CD14-positive monocyte (primary cell): ENCODE results near the gene TTC28. TPM values are rescaled to one million over a fixed set of nuclear protein-coding genes. Genes with fewer than 3 reads are reported as not detected.

Source experiments
- DNase-seq, 3 donors: peaks; one replicate each; pipeline ENCODE4 v3.0.0-alpha.2; 2011 to 2022
- H2AFZ ChIP-seq: 2 replicates; pipeline ENCODE4 v1.6.0; 2012; ENCODE audit warnings: mild to moderate bottlenecking, low read depth, low read length, inconsistent platforms; ENCODE audit not compliant: insufficient read depth, poor library complexity, severe bottlenecking
- H3K27ac ChIP-seq, 2 donors: 1 replicate in 1 of 2; 2 replicates in 1 of 2; pipeline ENCODE4 v1.5.1; 2012 to 2013; ENCODE audit warnings: low read length in 2 of 2, control low read depth in 1 of 2, inconsistent platforms in 1 of 2, low read depth in 1 of 2, mild to moderate bottlenecking in 1 of 2
- H3K27me3 ChIP-seq, 2 donors: one replicate each; pipeline versions ENCODE4 v1.6.0 to v1.6.1; 2011 to 2013; ENCODE audit warnings: low read length in 2 of 2; ENCODE audit not compliant: control insufficient read depth in 2 of 2, insufficient read depth in 2 of 2
- H3K36me3 ChIP-seq, 2 donors: replicated peaks in 1 of 2; 1 replicate in 1 of 2; 2 replicates in 1 of 2; pipeline versions ENCODE4 v1.5.1 to v1.6.1; 2012 to 2013; ENCODE audit warnings: low read length in 2 of 2, control low read depth in 1 of 2, inconsistent platforms in 1 of 2, mild to moderate bottlenecking in 1 of 2; ENCODE audit not compliant: insufficient read depth in 2 of 2, control insufficient read depth in 1 of 2
- H3K4me1 ChIP-seq, 2 donors: 1 replicate in 1 of 2; 2 replicates in 1 of 2; pipeline versions ENCODE4 v1.5.1 to v1.6.1; 2012 to 2013; ENCODE audit warnings: low read length in 2 of 2, control low read depth in 1 of 2, inconsistent platforms in 1 of 2, mild to moderate bottlenecking in 1 of 2, moderate library complexity in 1 of 2; ENCODE audit not compliant: insufficient read depth in 2 of 2, control insufficient read depth in 1 of 2
- H3K4me2 ChIP-seq: replicated peaks from 2 replicates; pipeline ENCODE3; 2012; ENCODE audit warnings: low read length, moderate library complexity, mild to moderate bottlenecking; ENCODE audit not compliant: poor library complexity, severe bottlenecking; ENCODE audit errors: extremely low read depth
- H3K4me3 ChIP-seq, 3 experiments: fragments of 200-600 bp in 1 of 3; sonication (generic) in 1 of 3; replicated peaks in 1 of 3; 1 replicate in 2 of 3; 2 replicates in 1 of 3; pipeline ENCODE4 v1.5.1; 2011 to 2013; ENCODE audit warnings: low read length in 3 of 3, mild to moderate bottlenecking in 3 of 3, control low read depth in 2 of 3, low read depth in 2 of 3, inconsistent platforms in 1 of 3, moderate library complexity in 1 of 3
- H3K79me2 ChIP-seq: 2 replicates; pipeline ENCODE4 v1.6.0; 2012; ENCODE audit warnings: mild to moderate bottlenecking, control low read depth, inconsistent platforms, low read length, moderate library complexity; ENCODE audit not compliant: insufficient read depth
- H3K9ac ChIP-seq: 2 replicates; pipeline ENCODE4 v1.6.0; 2017; ENCODE audit warnings: low read length, mild to moderate bottlenecking; ENCODE audit not compliant: insufficient read depth, poor library complexity, severe bottlenecking
- H3K9me3 ChIP-seq, 2 donors: replicated peaks in 1 of 2; 1 replicate in 1 of 2; 2 replicates in 1 of 2; pipeline versions ENCODE4 v1.5.1 to v1.6.1; 2012 to 2013; ENCODE audit warnings: low read length in 2 of 2, control low read depth in 1 of 2; ENCODE audit not compliant: control insufficient read depth in 1 of 2, insufficient read depth in 1 of 2
- H4K20me1 ChIP-seq: 2 replicates; pipeline ENCODE4 v1.6.0; 2012; ENCODE audit warnings: mild to moderate bottlenecking, low read length, control low read depth, moderate library complexity; ENCODE audit not compliant: insufficient read depth
- H3K27ac Mint-ChIP-seq, 7 donors: one replicate each; pipeline ENCODE4 v1.8.0; 2020; ENCODE audit warnings: mild to moderate bottlenecking in 7 of 7, mixed read lengths in 7 of 7, moderate library complexity in 6 of 7, inconsistent platforms in 2 of 7
- H3K27me3 Mint-ChIP-seq, 3 donors: one replicate each; pipeline ENCODE4 v1.8.0; 2021 to 2022; ENCODE audit warnings: low read depth in 3 of 3, mild to moderate bottlenecking in 3 of 3, mixed read lengths in 3 of 3, moderate library complexity in 3 of 3, inconsistent platforms in 1 of 3
- H3K36me3 Mint-ChIP-seq, 2 donors: one replicate each; pipeline ENCODE4 v1.8.0; 2020; ENCODE audit warnings: mixed read lengths in 2 of 2, inconsistent platforms in 1 of 2, mild to moderate bottlenecking in 1 of 2
- H3K4me1 Mint-ChIP-seq: one replicate; pipeline ENCODE4 v1.8.0; 2020; ENCODE audit warnings: mild to moderate bottlenecking, mixed read lengths
- H3K4me3 Mint-ChIP-seq, 2 donors: one replicate each; pipeline ENCODE4 v1.8.0; 2020; ENCODE audit warnings: mild to moderate bottlenecking in 2 of 2, mixed read lengths in 2 of 2, moderate library complexity in 1 of 2
- H3K9me3 Mint-ChIP-seq, 7 donors: one replicate each; pipeline ENCODE4 v1.8.0; 2020 to 2022; ENCODE audit warnings: mixed read lengths in 7 of 7, mild to moderate bottlenecking in 6 of 7, moderate library complexity in 6 of 7, inconsistent platforms in 2 of 7
- WGBS: methylation state at CpG from one replicate; pipeline ENCODE4 v1.1.5; 2013; ENCODE audit warnings: missing lambda C conversion rate; ENCODE audit not compliant: insufficient coverage; 5-methylcytosine and 5-hydroxymethylcytosine counted together
- intact Hi-C, 2 donors: fragments of 100-400 bp; cut with micrococcal nuclease; formaldehyde crosslinking; loops; one replicate each; pipeline versions ENCODE4 v1.15.0 to v1.15.1; 2023
- polyA plus RNA-seq, 3 donors: library from polyadenylated mRNA; depleted of rRNA in 1 of 3; unstranded in 2 of 3; stranded (reverse) in 1 of 3; fragments of 300-500 nt in 2 of 3; fragments of >200 nt in 1 of 3; fragmentation: Illumina TruSeq in 2 of 3; gene quantifications; 1 replicate in 2 of 3; 2 replicates in 1 of 3; pipeline ENCODE4 v1.2.3, GENCODE V29; 2012 to 2021
- TF ChIP-seq, protein P1 (sequence below): fragments of 200-600 bp; IDR thresholded peaks from one replicate; pipeline ENCODE4 v1.8.0; 2022; ENCODE audit warnings: antibody characterized with exemption, mild to moderate bottlenecking

Gene TTC28
- polyA plus RNA-seq, 3 donors: 0.24 to 0.61 TPM; not detected in 1

DNA sequence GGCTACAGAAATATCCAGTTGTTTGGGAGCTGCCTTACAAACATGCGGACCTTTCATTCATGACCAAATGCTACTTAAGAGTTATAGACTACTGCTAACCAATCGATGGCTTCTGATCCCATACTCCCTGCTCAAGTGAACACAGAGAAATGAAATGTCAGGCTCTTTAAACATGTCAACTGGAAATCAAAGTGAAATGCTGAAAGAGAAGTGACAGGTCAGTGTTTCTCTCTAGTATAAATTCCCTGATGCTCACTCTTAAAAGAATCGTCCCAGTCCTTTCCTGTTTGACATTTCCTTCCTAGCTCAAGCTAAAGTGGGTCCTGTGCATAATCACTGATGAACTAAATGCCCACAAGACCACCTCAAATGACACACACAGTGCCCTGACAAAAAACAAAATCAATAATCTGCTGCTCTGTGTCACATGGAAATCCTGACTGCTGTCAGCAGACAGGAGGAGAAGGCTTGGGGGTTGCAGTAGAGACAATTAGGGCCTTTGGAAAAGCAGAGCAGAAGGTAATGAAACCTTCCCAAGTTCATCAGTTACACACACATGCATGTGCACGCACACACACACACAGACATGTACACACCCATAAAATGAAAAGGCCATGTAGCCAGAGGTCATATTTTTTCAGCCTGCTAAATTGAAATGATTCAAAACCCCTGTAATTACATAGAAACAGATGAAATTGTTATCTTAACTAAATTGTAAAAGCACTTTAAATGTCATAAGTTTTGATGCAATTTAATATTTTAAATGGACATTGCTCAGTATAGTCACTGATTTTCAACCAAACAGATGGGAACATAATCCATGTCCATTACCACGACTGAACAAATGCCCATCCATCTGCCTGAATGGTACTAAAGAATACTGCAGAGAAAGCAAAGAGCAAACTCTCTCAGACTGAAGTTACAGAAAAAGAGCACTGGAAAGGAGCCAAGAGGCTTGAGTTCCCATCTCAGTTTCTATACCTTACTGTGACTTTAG, 330.7 kb downstream of the TTC28 start:
- H3K27me3 Mint-ChIP-seq: peaks cover 0 to 2% (median 2%) of the 10 kb centered on the region in 3 donors
- Histone ChIP-seq H3K9ac (no peak overlapping the region), H4K20me1 (no peaks in the 10 kb centered on the region), H3K27me3 (no peaks in the 10 kb centered on the region), H3K9me3 (no peaks in the 10 kb centered on the region), H3K4me3 (no peak overlapping the region), H3K4me1 (no peaks in the 10 kb centered on the region), H3K27ac (no peak overlapping the region), H3K79me2 (no peaks in the 10 kb centered on the region), H3K4me2 (no peak overlapping the region), H3K36me3 (no peaks in the 10 kb centered on the region), H2AFZ (no peak overlapping the region)
- TF ChIP-seq, protein P1, sequence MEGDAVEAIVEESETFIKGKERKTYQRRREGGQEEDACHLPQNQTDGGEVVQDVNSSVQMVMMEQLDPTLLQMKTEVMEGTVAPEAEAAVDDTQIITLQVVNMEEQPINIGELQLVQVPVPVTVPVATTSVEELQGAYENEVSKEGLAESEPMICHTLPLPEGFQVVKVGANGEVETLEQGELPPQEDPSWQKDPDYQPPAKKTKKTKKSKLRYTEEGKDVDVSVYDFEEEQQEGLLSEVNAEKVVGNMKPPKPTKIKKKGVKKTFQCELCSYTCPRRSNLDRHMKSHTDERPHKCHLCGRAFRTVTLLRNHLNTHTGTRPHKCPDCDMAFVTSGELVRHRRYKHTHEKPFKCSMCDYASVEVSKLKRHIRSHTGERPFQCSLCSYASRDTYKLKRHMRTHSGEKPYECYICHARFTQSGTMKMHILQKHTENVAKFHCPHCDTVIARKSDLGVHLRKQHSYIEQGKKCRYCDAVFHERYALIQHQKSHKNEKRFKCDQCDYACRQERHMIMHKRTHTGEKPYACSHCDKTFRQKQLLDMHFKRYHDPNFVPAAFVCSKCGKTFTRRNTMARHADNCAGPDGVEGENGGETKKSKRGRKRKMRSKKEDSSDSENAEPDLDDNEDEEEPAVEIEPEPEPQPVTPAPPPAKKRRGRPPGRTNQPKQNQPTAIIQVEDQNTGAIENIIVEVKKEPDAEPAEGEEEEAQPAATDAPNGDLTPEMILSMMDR: no peak
- no peaks in the 10 kb centered on the region for H3K36me3 Mint-ChIP-seq
- no CpG with 5 or more reads among the region's 5 CpGs for WGBS
- H3K9me3 Mint-ChIP-seq: peaks cover 0 to 2% (median 0%) of the 10 kb centered on the region in 7 donors
- H3K27ac Mint-ChIP-seq: no peak overlapping the region
- H3K4me3 Mint-ChIP-seq: no peak overlapping the region
- DNase-seq: no peak
- peaks cover 9% of the 10 kb centered on the region for H3K4me1 Mint-ChIP-seq
- intact Hi-C loops: no loop called here

DNA sequence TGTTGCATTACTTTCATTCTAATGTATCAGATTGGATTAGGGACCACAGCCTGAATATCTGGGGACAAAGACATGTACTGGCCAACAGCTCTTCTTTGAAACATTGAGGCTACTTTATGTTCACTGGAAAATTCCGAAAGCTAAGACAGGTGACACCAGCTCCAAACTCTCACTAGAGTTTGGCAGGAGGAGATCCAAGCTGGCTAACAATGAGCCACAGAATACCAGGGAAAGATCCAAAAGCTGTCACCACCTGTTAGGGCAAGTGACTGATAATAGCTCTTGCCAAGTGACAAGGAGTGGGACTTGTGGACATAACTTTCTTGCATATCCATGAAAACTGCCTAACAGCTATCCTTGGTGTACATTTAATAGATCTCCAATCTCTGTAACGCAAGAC, 333.3 kb downstream of the TTC28 start:
- peaks cover 0 to 2% (median 2%) of the 10 kb centered on the region in 3 donors for H3K27me3 Mint-ChIP-seq
- Histone ChIP-seq H4K20me1 (no peaks in the 10 kb centered on the region), H3K4me3 (no peak overlapping the region), H3K79me2 (no peaks in the 10 kb centered on the region), H3K27ac (no peak overlapping the region), H3K9me3 (no peaks in the 10 kb centered on the region), H3K27me3 (no peaks in the 10 kb centered on the region), H3K9ac (no peak overlapping the region), H3K36me3 (no peaks in the 10 kb centered on the region), H2AFZ (no peak overlapping the region), H3K4me2 (no peak overlapping the region), H3K4me1 (no peaks in the 10 kb centered on the region)
- H3K4me3 Mint-ChIP-seq: no peak overlapping the region
- peaks cover 9% of the 10 kb centered on the region for H3K4me1 Mint-ChIP-seq
- TF ChIP-seq, protein P1: no peak
- H3K36me3 Mint-ChIP-seq: no peaks in the 10 kb centered on the region
- intact Hi-C loops: no loop called here
- H3K27ac Mint-ChIP-seq: no peak overlapping the region
- no peak for DNase-seq
- WGBS: 100% methylated on average over 1 of the region's 2 CpGs
- H3K9me3 Mint-ChIP-seq: peaks cover 0 to 2% (median 0%) of the 10 kb centered on the region in 7 donors
